RPMI7951 (cell line): ENCODE results near the gene PTCSC3. TPM values are rescaled to one million over a fixed set of nuclear protein-coding genes. Genes with fewer than 3 reads are reported as not detected.

Source experiments
- total RNA-seq: library from RNA; depleted of rRNA; stranded (reverse); fragments of >200 nt; shearing (Covaris generic); gene quantifications from 2 replicates; pipeline ENCODE4 v1.2.3, GENCODE V29; 2014; rRNA removed

The PTCSC3 gene
- total RNA-seq, 1 experiment from 2014 or later: not detected

Other genes starting within 250 kb of the PTCSC3 start
- 10.7 and 17.4 TPM in 2 replicates for gene MBIP, start 143.9 kb upstream of the PTCSC3 start, total RNA-seq